ENCODE data around the gene DARS1.

Gene DARS1

GRCh38 chr2:135993421-135993820 lies 8.0 kb upstream of the DARS1 start:
- Histone ChIP-seq H3K4me2 (ENCODE audit: insufficient read depth, low read length) (no peak overlapping the region), H3K79me2 (ENCODE audit: insufficient read depth, low read length) (no peaks in the 10 kb centered on the region), H3K27ac (ENCODE audit: low read length) (no peak overlapping the region), H4K20me1 (ENCODE audit: insufficient read depth, low read length) (no peaks in the 10 kb centered on the region), H3K27me3 (ENCODE audit: insufficient read depth, low read length, poor library complexity) (no peaks in the 10 kb centered on the region), H3K9me3 (ENCODE audit: insufficient read depth, low read length, severe bottlenecking) (no peaks in the 10 kb centered on the region), H3K36me3 (ENCODE audit: insufficient read depth, low read length) (no peaks in the 10 kb centered on the region), H2AFZ (ENCODE audit: low read depth, low read length) (no peak overlapping the region), H3K4me3 (ENCODE audit: low read depth in 1 of 2, low read length in 2 of 2) (no peak overlapping the region), H3K9ac (ENCODE audit: low read depth, low read length) (no peak overlapping the region), H3K4me1 (ENCODE audit: insufficient read depth, low read length) (no peaks in the 10 kb centered on the region; the same call in 1 of the 2 replicates)
- DNase-seq (no peak), ATAC-seq (ENCODE audit: insufficient read depth, low read depth) (no peak)
- TF ChIP-seq EZH2 (IDR thresholded peaks at IDR 0.05; ENCODE audit: borderline replicate concordance, low read depth, low read length, severe bottlenecking) (no peak), CTCF (IDR thresholded peaks at IDR 0.05; ENCODE audit: borderline replicate concordance, extremely low read depth, low read length, poor library complexity, severe bottlenecking) (no peak)

GRCh38 chr2:135991861-135992260 lies 6.4 kb upstream of the DARS1 start:
- H2AFZ ChIP-seq (ENCODE audit: low read depth, low read length), result no peak overlapping the region
- TF ChIP-seq EZH2 (IDR thresholded peaks at IDR 0.05; ENCODE audit: borderline replicate concordance, low read depth, low read length, severe bottlenecking), result no peak
- TF ChIP-seq CTCF (IDR thresholded peaks at IDR 0.05; ENCODE audit: borderline replicate concordance, extremely low read depth, low read length, poor library complexity, severe bottlenecking), result no peak

GRCh38 chr2:135987441-135987840 lies 2.0 kb upstream of the DARS1 start:
- Histone ChIP-seq H3K27me3 (ENCODE audit: insufficient read depth, low read length, poor library complexity) (no peaks in the 10 kb centered on the region), H4K20me1 (ENCODE audit: insufficient read depth, low read length) (no peaks in the 10 kb centered on the region), H3K4me1 (ENCODE audit: insufficient read depth, low read length) (peaks cover 35% of the 10 kb centered on the region), H3K79me2 (ENCODE audit: insufficient read depth, low read length) (peaks cover 29% of the 10 kb centered on the region), H3K9ac (ENCODE audit: low read depth, low read length) (no peak overlapping the region), H2AFZ (ENCODE audit: low read depth, low read length) (no peak overlapping the region), H3K4me3 (ENCODE audit: low read depth in 1 of 2, low read length in 2 of 2) (no peak overlapping the region), H3K9me3 (ENCODE audit: insufficient read depth, low read length, severe bottlenecking) (no peaks in the 10 kb centered on the region), H3K36me3 (ENCODE audit: insufficient read depth, low read length) (peaks cover 8% of the 10 kb centered on the region), H3K4me2 (ENCODE audit: insufficient read depth, low read length) (no peak overlapping the region), H3K27ac (ENCODE audit: low read length) (no peak overlapping the region)
- DNase-seq, result no peak
- no peak for ATAC-seq (ENCODE audit: insufficient read depth, low read depth)
- TF ChIP-seq EZH2 (IDR thresholded peaks at IDR 0.05; ENCODE audit: borderline replicate concordance, low read depth, low read length, severe bottlenecking) (no peak), CTCF (IDR thresholded peaks at IDR 0.05; ENCODE audit: borderline replicate concordance, extremely low read depth, low read length, poor library complexity, severe bottlenecking) (no peak)

More at GRCh38 chr2:135991861-135992260, 6.4 kb upstream of the DARS1 start:
- no peak for DNase-seq
- no peaks in the 10 kb centered on the region; the same call in 1 of the 2 replicates for H3K4me1 ChIP-seq (ENCODE audit: insufficient read depth, low read length)
- no peak overlapping the region for H3K9ac ChIP-seq (ENCODE audit: low read depth, low read length)
- H3K27me3 ChIP-seq (ENCODE audit: insufficient read depth, low read length, poor library complexity), result no peaks in the 10 kb centered on the region
- no peaks in the 10 kb centered on the region for H3K9me3 ChIP-seq (ENCODE audit: insufficient read depth, low read length, severe bottlenecking)
- H3K36me3 ChIP-seq (ENCODE audit: insufficient read depth, low read length), result no peaks in the 10 kb centered on the region
- H3K4me3 ChIP-seq (ENCODE audit: low read depth in 1 of 2, low read length in 2 of 2), result no peak overlapping the region
- H3K4me2 ChIP-seq (ENCODE audit: insufficient read depth, low read length), result no peak overlapping the region
- H3K27ac ChIP-seq (ENCODE audit: low read length), result no peak overlapping the region
- no peaks in the 10 kb centered on the region for H4K20me1 ChIP-seq (ENCODE audit: insufficient read depth, low read length)
- H3K79me2 ChIP-seq (ENCODE audit: insufficient read depth, low read length), result no peaks in the 10 kb centered on the region
- ATAC-seq (ENCODE audit: insufficient read depth, low read depth), result no peak

All from DND-41 (cell line).